HepG2 (cell line): Measurements from ENCODE around the gene PRDX2. TPM values are rescaled to one million over a fixed set of nuclear protein-coding genes. Genes with fewer than 3 reads are reported as not detected.

Experiments used
- CEBPG ChIP-seq: IDR thresholded peaks from 2 replicates; pipeline ENCODE4 v1.6.1; 2016
- DR1 ChIP-seq: sonication (generic); formaldehyde crosslinking; IDR thresholded peaks from 2 replicates; pipeline ENCODE4 v1.8.0; 2021; ENCODE audit warnings: mild to moderate bottlenecking, missing genetic modification reagents, inconsistent platforms
- EHMT2 ChIP-seq: fragments of 200-600 bp; sonication (generic); IDR thresholded peaks from 2 replicates; pipeline ENCODE4 v1.7.0; 2017; ENCODE audit warnings: antibody characterized with exemption, low read depth, low read length, borderline replicate concordance
- HNF1A ChIP-seq, 2 experiments: sonication (generic) in 1 of 2; formaldehyde crosslinking in 1 of 2; IDR thresholded peaks; 2 replicates each; pipeline versions ENCODE4 v1.4.0 to v1.6.1; 2016 to 2020; ENCODE audit warnings: borderline replicate concordance in 1 of 2, low read depth in 1 of 2, mild to moderate bottlenecking in 1 of 2, missing genetic modification reagents in 1 of 2
- HOXA5 ChIP-seq: sonication (generic); formaldehyde crosslinking; IDR thresholded peaks from 2 replicates; pipeline ENCODE4 v1.4.0; 2020; ENCODE audit warnings: missing genetic modification reagents
- IKZF5 ChIP-seq: IDR thresholded peaks from 2 replicates; pipeline ENCODE4 v1.6.1; 2018; ENCODE audit warnings: missing genetic modification reagents, mild to moderate bottlenecking, missing compliant biosample characterization
- ISX ChIP-seq: sonication (generic); formaldehyde crosslinking; conservative IDR thresholded peaks from 2 replicates; pipeline ENCODE4 v1.5.0; 2020; ENCODE audit warnings: missing genetic modification reagents
- KLF6 ChIP-seq: IDR thresholded peaks from 2 replicates; pipeline ENCODE4 v1.8.0; 2016; ENCODE audit warnings: missing biosample characterization, missing genetic modification reagents
- MEIS2 ChIP-seq: sonication (generic); formaldehyde crosslinking; IDR thresholded peaks from 2 replicates; pipeline ENCODE4 v1.9.0; 2021; ENCODE audit warnings: mild to moderate bottlenecking, missing genetic modification reagents
- PCBP1 ChIP-seq: fragments of 200-400 bp; formaldehyde crosslinking; IDR thresholded peaks from 2 replicates; pipeline ENCODE4 v1.6.1; 2017; ENCODE audit warnings: mild to moderate bottlenecking, low read depth, low read length, borderline replicate concordance
- PHF8 ChIP-seq: sonication (generic); formaldehyde crosslinking; IDR thresholded peaks from 2 replicates; pipeline ENCODE4 v1.5.0; 2020; ENCODE audit warnings: missing genetic modification reagents
- SNAPC2 ChIP-seq: sonication (generic); formaldehyde crosslinking; IDR thresholded peaks from 2 replicates; pipeline ENCODE4 v1.8.1; 2022; ENCODE audit warnings: mild to moderate bottlenecking, missing genetic modification reagents
- YY1 ChIP-seq: IDR thresholded peaks from 2 replicates; pipeline ENCODE4 v1.6.1; 2011; ENCODE audit warnings: low read length, low read depth, moderate library complexity, mild to moderate bottlenecking; ENCODE audit not compliant: insufficient read depth, insufficient replicate concordance
- ZBTB21 ChIP-seq: sonication (generic); formaldehyde crosslinking; IDR thresholded peaks from 2 replicates; pipeline ENCODE4 v1.4.0; 2020; ENCODE audit warnings: missing genetic modification reagents
- ZNF12 ChIP-seq: sonication (generic); formaldehyde crosslinking; IDR thresholded peaks from 2 replicates; pipeline ENCODE4 v1.5.0; 2020; ENCODE audit warnings: missing genetic modification reagents
- ZNF138 ChIP-seq: sonication (generic); formaldehyde crosslinking; IDR thresholded peaks from 2 replicates; pipeline ENCODE4 v1.5.0; 2020; ENCODE audit warnings: mild to moderate bottlenecking, low read depth, missing genetic modification reagents
- ZNF230 ChIP-seq: sonication (generic); formaldehyde crosslinking; IDR thresholded peaks from 2 replicates; pipeline ENCODE4 v1.4.0; 2020; ENCODE audit warnings: mild to moderate bottlenecking, missing genetic modification reagents
- ZNF3 ChIP-seq: IDR thresholded peaks from 2 replicates; pipeline ENCODE4 v1.7.0; 2017; ENCODE audit warnings: inconsistent platforms
- ZNF30 ChIP-seq: sonication (generic); formaldehyde crosslinking; IDR thresholded peaks from 2 replicates; pipeline ENCODE4 v1.5.0; 2020; ENCODE audit warnings: mild to moderate bottlenecking, missing genetic modification reagents
- ZNF567 ChIP-seq: sonication (generic); formaldehyde crosslinking; IDR thresholded peaks from 2 replicates; pipeline ENCODE4 v1.8.1; 2023; ENCODE audit warnings: mild to moderate bottlenecking, missing genetic modification reagents, borderline replicate concordance
- ZNF580 ChIP-seq: IDR thresholded peaks from 2 replicates; pipeline ENCODE4 v1.6.1; 2016; ENCODE audit warnings: low read depth, borderline replicate concordance
- ZNF7 ChIP-seq: IDR thresholded peaks from 2 replicates; pipeline ENCODE4 v1.6.1; 2016; ENCODE audit warnings: missing biosample characterization, missing genetic modification reagents
- polyA plus RNA-seq, 8 experiments: library from polyadenylated mRNA; depleted of rRNA in 3 of 8; stranded (reverse) in 7 of 8; unstranded in 1 of 8; fragments of >200 nt; fragmentation: Illumina TruSeq in 4 of 8; extraction: Trizol in 4 of 8; gene quantifications; 2 replicates each; pipeline versions ENCODE4 v1.2.1 to v1.2.3, GENCODE V29; 2011 to 2016; ENCODE audit warnings: low read depth in 4 of 8, missing spikeins in 1 of 8, mixed read lengths in 1 of 8; ENCODE audit not compliant: insufficient read depth in 1 of 8
- total RNA-seq, 5 experiments: library from RNA; depleted of rRNA; stranded (reverse); fragments of >200 nt; fragmentation: Illumina TruSeq; extraction: Trizol; gene quantifications; 2 replicates each; pipeline ENCODE4 v1.2.3, GENCODE V29; 2016; ENCODE audit warnings: low read depth in 1 of 5
- TF ChIP-seq, protein P1 (sequence below): IDR thresholded peaks from 2 replicates; pipeline ENCODE4 v1.6.1; 2016; ENCODE audit warnings: mild to moderate bottlenecking, missing biosample characterization, missing genetic modification reagents
- TF ChIP-seq, protein P2 (sequence below): sonication (generic); formaldehyde crosslinking; IDR thresholded peaks from 2 replicates; pipeline ENCODE4 v1.5.1; 2020; ENCODE audit warnings: missing genetic modification reagents, mild to moderate bottlenecking, borderline replicate concordance

Gene PRDX2
- total and polyA plus RNA-seq, 2 of the 13 experiments (the other 11 are each of a cell fraction or from before 2014, with no cell fraction given): 218 to 381 TPM

DNA sequence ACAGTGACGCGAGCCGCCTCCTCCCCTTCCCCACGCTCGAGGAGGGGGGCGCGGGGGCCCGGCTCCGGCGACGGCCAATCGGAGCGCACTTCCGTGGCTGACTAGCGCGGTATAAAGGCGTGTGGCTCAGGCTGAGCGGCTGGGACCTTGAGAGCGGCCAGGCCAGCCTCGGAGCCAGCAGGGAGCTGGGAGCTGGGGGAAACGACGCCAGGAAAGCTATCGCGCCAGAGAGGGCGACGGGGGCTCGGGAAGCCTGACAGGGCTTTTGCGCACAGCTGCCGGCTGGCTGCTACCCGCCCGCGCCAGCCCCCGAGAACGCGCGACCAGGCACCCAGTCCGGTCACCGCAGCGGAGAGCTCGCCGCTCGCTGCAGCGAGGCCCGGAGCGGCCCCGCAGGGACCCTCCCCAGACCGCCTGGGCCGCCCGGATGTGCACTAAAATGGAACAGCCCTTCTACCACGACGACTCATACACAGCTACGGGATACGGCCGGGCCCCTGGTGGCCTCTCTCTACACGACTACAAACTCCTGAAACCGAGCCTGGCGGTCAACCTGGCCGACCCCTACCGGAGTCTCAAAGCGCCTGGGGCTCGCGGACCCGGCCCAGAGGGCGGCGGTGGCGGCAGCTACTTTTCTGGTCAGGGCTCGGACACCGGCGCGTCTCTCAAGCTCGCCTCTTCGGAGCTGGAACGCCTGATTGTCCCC, 10.1 kb downstream of the PRDX2 start, which contains the start of gene JUNB (continued):
- TF ChIP-seq HNF1A (IDR thresholded peaks at IDR 0.05; ENCODE audit: low read depth) (no peak), HNF1A (CRISPR knock-in tag; IDR thresholded peaks at IDR 0.05; ENCODE audit: borderline replicate concordance) (peak; percentile 61; the same call in 1 of the 2 replicates), MEIS2 (CRISPR knock-in tag) (peak; percentile 93; the same call in 1 of the 2 replicates), YY1 (peak; percentile 48), IKZF5 (CRISPR knock-in tag) (peak; percentile 92), ZNF567 (CRISPR knock-in tag) (peak; percentile 23; the same call in 1 of the 2 replicates), PCBP1 (0 out of 2 replicates have a peak, but pooled peaks have one; percentile 80), ZNF230 (CRISPR knock-in tag) (no peak), ZNF7 (no peak), CEBPG (peak; percentile 15; the same call in 1 of the 2 replicates), ZNF3 (CRISPR knock-in tag) (no peak), KLF6 (CRISPR knock-in tag) (peak; percentile 98), PHF8 (CRISPR knock-in tag) (peak; percentile 70), ZNF138 (CRISPR knock-in tag) (peak; percentile 80), ZNF12 (CRISPR knock-in tag) (peak; percentile 61; the same call in 1 of the 2 replicates), ZBTB21 (peak; percentile 42; the same call in 1 of the 2 replicates), ZNF580 (peak; percentile 80; the same call in 1 of the 2 replicates), HOXA5 (CRISPR knock-in tag) (peak; percentile 93), EHMT2 (no peak), DR1 (CRISPR knock-in tag) (peak; percentile 99), ZNF30 (CRISPR knock-in tag) (no peak), ISX (CRISPR knock-in tag) (no peak), SNAPC2 (CRISPR knock-in tag) (no peak)
- TF ChIP-seq, protein P1, sequence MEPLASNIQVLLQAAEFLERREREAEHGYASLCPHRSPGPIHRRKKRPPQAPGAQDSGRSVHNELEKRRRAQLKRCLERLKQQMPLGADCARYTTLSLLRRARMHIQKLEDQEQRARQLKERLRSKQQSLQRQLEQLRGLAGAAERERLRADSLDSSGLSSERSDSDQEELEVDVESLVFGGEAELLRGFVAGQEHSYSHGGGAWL (CRISPR knock-in tag): peak; percentile 93
- TF ChIP-seq, protein P2, sequence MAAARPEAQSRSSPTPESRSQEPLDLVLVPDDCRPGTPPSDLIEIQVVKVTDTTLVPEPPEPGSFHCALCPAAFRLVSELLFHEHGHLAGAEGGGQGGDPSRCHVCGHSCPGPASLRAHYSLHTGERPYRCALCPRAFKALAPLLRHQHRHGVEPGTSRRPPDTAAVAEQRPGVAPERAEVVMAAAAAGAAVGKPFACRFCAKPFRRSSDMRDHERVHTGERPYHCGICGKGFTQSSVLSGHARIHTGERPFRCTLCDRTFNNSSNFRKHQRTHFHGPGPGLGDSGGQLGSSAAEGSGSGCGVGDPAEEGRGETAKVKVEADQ (CRISPR knock-in tag): no peak; the same call in 1 of the 2 replicates
